ENCODE results near the gene UBC.

Gene UBC

GRCh38 chr12:124956571-124956970, 42.1 kb upstream of the UBC start:
- Histone ChIP-seq H3K4me3 (ENCODE audit: low read length) (no peak overlapping the region), H3F3A (ENCODE audit: control insufficient read depth, insufficient read depth) (no peaks in the 10 kb centered on the region), H3K4me1 (ENCODE audit: control insufficient read depth, low read length) (no peaks in the 10 kb centered on the region), H3K9me3 (ENCODE audit: control insufficient read depth, insufficient read depth, low read length) (no peaks in the 10 kb centered on the region), H3K36me3 (ENCODE audit: control insufficient read depth, low read length) (peaks cover 80% of the 10 kb centered on the region), H3K27ac (ENCODE audit: low read depth, low read length) (no peak overlapping the region), H3K79me2 (ENCODE audit: control insufficient read depth, low read length) (no peaks in the 10 kb centered on the region), H3K9me2 (replicated peaks; ENCODE audit: control insufficient read depth, low read length) (no peaks in the 10 kb centered on the region), H3K4me2 (ENCODE audit: low read length) (no peak overlapping the region), H3K27me3 (ENCODE audit: control insufficient read depth, low read length) (no peaks in the 10 kb centered on the region), H4K20me1 (ENCODE audit: control insufficient read depth, insufficient read depth, low read depth, low read length) (no peaks in the 10 kb centered on the region)
- TF ChIP-seq, protein P1, sequence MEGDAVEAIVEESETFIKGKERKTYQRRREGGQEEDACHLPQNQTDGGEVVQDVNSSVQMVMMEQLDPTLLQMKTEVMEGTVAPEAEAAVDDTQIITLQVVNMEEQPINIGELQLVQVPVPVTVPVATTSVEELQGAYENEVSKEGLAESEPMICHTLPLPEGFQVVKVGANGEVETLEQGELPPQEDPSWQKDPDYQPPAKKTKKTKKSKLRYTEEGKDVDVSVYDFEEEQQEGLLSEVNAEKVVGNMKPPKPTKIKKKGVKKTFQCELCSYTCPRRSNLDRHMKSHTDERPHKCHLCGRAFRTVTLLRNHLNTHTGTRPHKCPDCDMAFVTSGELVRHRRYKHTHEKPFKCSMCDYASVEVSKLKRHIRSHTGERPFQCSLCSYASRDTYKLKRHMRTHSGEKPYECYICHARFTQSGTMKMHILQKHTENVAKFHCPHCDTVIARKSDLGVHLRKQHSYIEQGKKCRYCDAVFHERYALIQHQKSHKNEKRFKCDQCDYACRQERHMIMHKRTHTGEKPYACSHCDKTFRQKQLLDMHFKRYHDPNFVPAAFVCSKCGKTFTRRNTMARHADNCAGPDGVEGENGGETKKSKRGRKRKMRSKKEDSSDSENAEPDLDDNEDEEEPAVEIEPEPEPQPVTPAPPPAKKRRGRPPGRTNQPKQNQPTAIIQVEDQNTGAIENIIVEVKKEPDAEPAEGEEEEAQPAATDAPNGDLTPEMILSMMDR (IDR thresholded peaks at IDR 0.05; ENCODE audit: low read depth, low read length, poor library complexity, severe bottlenecking), result no peak
- TF ChIP-seq EZH2phosphoT487 (IDR thresholded peaks at IDR 0.05; ENCODE audit: borderline replicate concordance, low read length), result no peak

DNA sequence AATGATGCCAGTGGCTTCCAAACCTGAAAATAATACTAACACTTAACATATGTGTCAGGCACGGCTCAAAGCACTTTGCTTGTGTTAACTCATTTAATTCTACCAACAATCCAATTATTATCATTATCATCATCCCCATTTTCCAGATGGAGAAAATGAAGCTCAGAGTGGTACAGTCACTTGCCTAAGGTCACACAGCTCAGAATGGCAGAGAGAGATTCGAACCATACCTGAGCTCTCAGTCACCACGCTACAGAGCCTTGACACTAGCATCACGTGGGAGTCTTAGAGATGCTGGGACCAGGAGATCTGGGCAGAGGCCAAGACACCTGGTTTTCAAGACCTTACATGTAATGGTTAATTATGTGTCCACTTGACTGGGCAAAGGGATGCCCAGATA, 40.3 kb upstream of the UBC start:
- Histone ChIP-seq H4K20me1 (ENCODE audit: control insufficient read depth, insufficient read depth, low read depth, low read length) (no peaks in the 10 kb centered on the region), H3F3A (ENCODE audit: control insufficient read depth, insufficient read depth) (no peaks in the 10 kb centered on the region), H3K27ac (ENCODE audit: low read depth, low read length) (no peak overlapping the region), H3K4me2 (ENCODE audit: low read length) (no peak overlapping the region), H3K27me3 (ENCODE audit: control insufficient read depth, low read length) (no peaks in the 10 kb centered on the region), H3K79me2 (ENCODE audit: control insufficient read depth, low read length) (no peaks in the 10 kb centered on the region), H3K9me2 (replicated peaks; ENCODE audit: control insufficient read depth, low read length) (no peaks in the 10 kb centered on the region), H3K36me3 (ENCODE audit: control insufficient read depth, low read length) (peaks cover 82% of the 10 kb centered on the region), H3K9me3 (ENCODE audit: control insufficient read depth, insufficient read depth, low read length) (no peaks in the 10 kb centered on the region), H3K4me1 (ENCODE audit: control insufficient read depth, low read length) (no peaks in the 10 kb centered on the region), H3K4me3 (ENCODE audit: low read length) (no peak overlapping the region)
- TF ChIP-seq, protein P1 (IDR thresholded peaks at IDR 0.05; ENCODE audit: low read depth, low read length, poor library complexity, severe bottlenecking), result no peak
- no peak for TF ChIP-seq EZH2phosphoT487 (IDR thresholded peaks at IDR 0.05; ENCODE audit: borderline replicate concordance, low read length)

DNA sequence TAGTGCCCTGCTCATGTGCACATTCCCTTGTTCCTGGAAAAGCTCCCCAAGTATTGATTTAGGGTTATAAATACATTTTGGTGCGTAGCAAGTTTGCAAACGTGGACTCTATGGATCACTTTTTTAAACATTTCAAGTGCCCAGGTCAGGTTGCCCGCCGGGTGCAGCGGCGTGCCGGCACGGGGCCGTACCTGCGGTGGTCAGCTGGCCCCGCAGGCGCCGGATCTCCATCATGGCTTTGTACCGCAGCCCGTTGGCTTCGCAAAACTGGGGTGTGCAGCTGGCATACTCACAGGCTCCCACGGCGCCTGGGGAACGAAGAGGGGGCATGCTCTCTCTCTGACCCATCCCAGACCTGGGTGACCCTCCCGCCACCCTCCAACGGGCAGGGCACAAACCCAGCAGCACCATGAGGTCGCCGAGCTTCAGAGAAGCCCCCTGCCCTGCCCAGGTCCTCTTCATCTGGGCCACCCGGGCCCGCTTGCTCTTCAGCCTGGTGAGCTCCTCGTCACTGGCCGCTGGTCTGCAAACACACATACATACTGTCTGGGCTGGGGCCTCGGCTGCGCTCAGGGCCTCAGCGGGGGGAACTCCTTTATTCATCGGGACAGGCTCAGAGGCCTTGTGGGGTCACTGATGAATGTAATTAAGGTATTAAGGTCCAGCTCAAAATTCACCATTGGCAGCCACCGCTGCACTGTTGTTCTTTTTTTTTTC, 39.4 kb upstream of the UBC start:
- Histone ChIP-seq H4K20me1 (ENCODE audit: control insufficient read depth, insufficient read depth, low read depth, low read length) (no peaks in the 10 kb centered on the region), H3K36me3 (ENCODE audit: control insufficient read depth, low read length) (peaks cover 86% of the 10 kb centered on the region), H3K27ac (ENCODE audit: low read depth, low read length) (no peak overlapping the region), H3K9me3 (ENCODE audit: control insufficient read depth, insufficient read depth, low read length) (no peaks in the 10 kb centered on the region), H3K79me2 (ENCODE audit: control insufficient read depth, low read length) (no peaks in the 10 kb centered on the region), H3K9me2 (replicated peaks; ENCODE audit: control insufficient read depth, low read length) (no peaks in the 10 kb centered on the region), H3K4me1 (ENCODE audit: control insufficient read depth, low read length) (no peaks in the 10 kb centered on the region), H3K27me3 (ENCODE audit: control insufficient read depth, low read length) (no peaks in the 10 kb centered on the region), H3F3A (ENCODE audit: control insufficient read depth, insufficient read depth) (no peaks in the 10 kb centered on the region), H3K4me3 (ENCODE audit: low read length) (no peak overlapping the region), H3K4me2 (ENCODE audit: low read length) (no peak overlapping the region)
- TF ChIP-seq, protein P1 (IDR thresholded peaks at IDR 0.05; ENCODE audit: low read depth, low read length, poor library complexity, severe bottlenecking), result no peak
- TF ChIP-seq EZH2phosphoT487 (IDR thresholded peaks at IDR 0.05; ENCODE audit: borderline replicate concordance, low read length), result no peak
